Measurements from ENCODE around the gene GAR1.

GRCh38 chr4:109872950-109873656 is 57.5 kb downstream of the GAR1 start:
- TF ChIP-seq, protein P1, sequence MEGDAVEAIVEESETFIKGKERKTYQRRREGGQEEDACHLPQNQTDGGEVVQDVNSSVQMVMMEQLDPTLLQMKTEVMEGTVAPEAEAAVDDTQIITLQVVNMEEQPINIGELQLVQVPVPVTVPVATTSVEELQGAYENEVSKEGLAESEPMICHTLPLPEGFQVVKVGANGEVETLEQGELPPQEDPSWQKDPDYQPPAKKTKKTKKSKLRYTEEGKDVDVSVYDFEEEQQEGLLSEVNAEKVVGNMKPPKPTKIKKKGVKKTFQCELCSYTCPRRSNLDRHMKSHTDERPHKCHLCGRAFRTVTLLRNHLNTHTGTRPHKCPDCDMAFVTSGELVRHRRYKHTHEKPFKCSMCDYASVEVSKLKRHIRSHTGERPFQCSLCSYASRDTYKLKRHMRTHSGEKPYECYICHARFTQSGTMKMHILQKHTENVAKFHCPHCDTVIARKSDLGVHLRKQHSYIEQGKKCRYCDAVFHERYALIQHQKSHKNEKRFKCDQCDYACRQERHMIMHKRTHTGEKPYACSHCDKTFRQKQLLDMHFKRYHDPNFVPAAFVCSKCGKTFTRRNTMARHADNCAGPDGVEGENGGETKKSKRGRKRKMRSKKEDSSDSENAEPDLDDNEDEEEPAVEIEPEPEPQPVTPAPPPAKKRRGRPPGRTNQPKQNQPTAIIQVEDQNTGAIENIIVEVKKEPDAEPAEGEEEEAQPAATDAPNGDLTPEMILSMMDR (IDR thresholded peaks at IDR 0.05) = no peak
- no peak for TF ChIP-seq POLR2A (IDR thresholded peaks at IDR 0.05)

Measured in esophagus squamous epithelium (tissue), 4 donors.